ENCODE measurements around the gene CHDH.

The CHDH gene

GRCh38 chr3:53780806-53781205 is 65.4 kb downstream of the CHDH start:
- H3K9me2 ChIP-seq (ENCODE audit: low read depth, low read length), result no peaks in the 10 kb centered on the region
- no peaks in the 10 kb centered on the region for H3K9me3 ChIP-seq (ENCODE audit: low read length)
- no peaks in the 10 kb centered on the region for H4K20me1 ChIP-seq (ENCODE audit: insufficient read depth, low read length)
- H3K4me3 ChIP-seq (ENCODE audit: low read depth, low read length, poor library complexity, severe bottlenecking), result no peak overlapping the region
- no peaks in the 10 kb centered on the region for H3K27me3 ChIP-seq (ENCODE audit: insufficient read depth, low read length)
- H3K36me3 ChIP-seq (ENCODE audit: insufficient read depth, low read length), result no peaks in the 10 kb centered on the region
- TF ChIP-seq EZH2 (IDR thresholded peaks at IDR 0.05; ENCODE audit: borderline replicate concordance, low read length), result no peak
- TF ChIP-seq CTCF (IDR thresholded peaks at IDR 0.05; ENCODE audit: low read length), result no peak
- no peaks in the 10 kb centered on the region for H3K4me1 ChIP-seq (ENCODE audit: insufficient read depth, low read length, severe bottlenecking)
- no peaks in the 10 kb centered on the region for H3F3A ChIP-seq (ENCODE audit: insufficient read depth, low read length)
- H2AFZ ChIP-seq (ENCODE audit: low read length), result no peak overlapping the region
- H3K9ac ChIP-seq (ENCODE audit: low read length), result no peak overlapping the region
- H3K4me2 ChIP-seq (ENCODE audit: low read length), result no peak overlapping the region
- H3K79me2 ChIP-seq (ENCODE audit: insufficient read depth, low read length), result no peaks in the 10 kb centered on the region
- H3K27ac ChIP-seq (ENCODE audit: low read depth, low read length, poor library complexity, severe bottlenecking), result no peak overlapping the region

- Histone ChIP-seq H2AFZ (ENCODE audit: low read length) (no peak overlapping the region), H3K9me3 (ENCODE audit: low read length) (no peaks in the 10 kb centered on the region), H3F3A (ENCODE audit: insufficient read depth, low read length) (no peaks in the 10 kb centered on the region), H3K4me2 (ENCODE audit: low read length) (no peak overlapping the region), H3K36me3 (ENCODE audit: insufficient read depth, low read length) (no peaks in the 10 kb centered on the region), H4K20me1 (ENCODE audit: insufficient read depth, low read length) (no peaks in the 10 kb centered on the region), H3K9ac (ENCODE audit: low read length) (no peak overlapping the region), H3K79me2 (ENCODE audit: insufficient read depth, low read length) (no peaks in the 10 kb centered on the region), H3K27me3 (ENCODE audit: insufficient read depth, low read length) (no peaks in the 10 kb centered on the region), H3K27ac (ENCODE audit: low read depth, low read length, poor library complexity, severe bottlenecking) (no peak overlapping the region), H3K4me3 (ENCODE audit: low read depth, low read length, poor library complexity, severe bottlenecking) (no peak overlapping the region), H3K4me1 (ENCODE audit: insufficient read depth, low read length, severe bottlenecking) (no peaks in the 10 kb centered on the region), H3K9me2 (ENCODE audit: low read depth, low read length) (no peaks in the 10 kb centered on the region)
- no peak for TF ChIP-seq EZH2 (IDR thresholded peaks at IDR 0.05; ENCODE audit: borderline replicate concordance, low read length)
- TF ChIP-seq CTCF (IDR thresholded peaks at IDR 0.05; ENCODE audit: low read length), result no peak
Measured at GRCh38 chr3:53780171-53780570, 66.0 kb downstream of the CHDH start.

GRCh38 chr3:53778153-53778552 is 68.1 kb downstream of the CHDH start:
- Histone ChIP-seq H3K27me3 (ENCODE audit: insufficient read depth, low read length) (0 out of 2 replicates have a peak, but pooled peaks cover 6% of the 10 kb centered on the region), H3K4me2 (ENCODE audit: low read length) (no peak overlapping the region), H3K79me2 (ENCODE audit: insufficient read depth, low read length) (no peaks in the 10 kb centered on the region), H2AFZ (ENCODE audit: low read length) (no peak overlapping the region), H3F3A (ENCODE audit: insufficient read depth, low read length) (no peaks in the 10 kb centered on the region), H3K9ac (ENCODE audit: low read length) (no peak overlapping the region), H3K27ac (ENCODE audit: low read depth, low read length, poor library complexity, severe bottlenecking) (no peak overlapping the region), H3K9me2 (ENCODE audit: low read depth, low read length) (no peaks in the 10 kb centered on the region), H4K20me1 (ENCODE audit: insufficient read depth, low read length) (no peaks in the 10 kb centered on the region), H3K9me3 (ENCODE audit: low read length) (no peaks in the 10 kb centered on the region), H3K4me3 (ENCODE audit: low read depth, low read length, poor library complexity, severe bottlenecking) (no peak overlapping the region), H3K36me3 (ENCODE audit: insufficient read depth, low read length) (no peaks in the 10 kb centered on the region), H3K4me1 (ENCODE audit: insufficient read depth, low read length, severe bottlenecking) (no peaks in the 10 kb centered on the region)
- no peak for TF ChIP-seq EZH2 (IDR thresholded peaks at IDR 0.05; ENCODE audit: borderline replicate concordance, low read length)
- no peak for TF ChIP-seq CTCF (IDR thresholded peaks at IDR 0.05; ENCODE audit: low read length)
